SHP77 (cell line): ENCODE measurements around the gene FAHD2A.
"Not testable (repeated sequence)": the region's sequence is repeated elsewhere in the genome, so short reads cannot be mapped to it uniquely, and the experiment has no call there.

ENCODE experiments used
- DNase-seq, 2 experiments: peaks; one replicate each; lab custom pipeline; 2025; lab: John Stamatoyannopoulos, UW

FAHD2A gene, protein sequence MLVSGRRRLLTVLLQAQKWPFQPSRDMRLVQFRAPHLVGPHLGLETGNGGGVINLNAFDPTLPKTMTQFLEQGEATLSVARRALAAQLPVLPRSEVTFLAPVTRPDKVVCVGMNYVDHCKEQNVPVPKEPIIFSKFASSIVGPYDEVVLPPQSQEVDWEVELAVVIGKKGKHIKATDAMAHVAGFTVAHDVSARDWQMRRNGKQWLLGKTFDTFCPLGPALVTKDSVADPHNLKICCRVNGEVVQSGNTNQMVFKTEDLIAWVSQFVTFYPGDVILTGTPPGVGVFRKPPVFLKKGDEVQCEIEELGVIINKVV

DNA sequence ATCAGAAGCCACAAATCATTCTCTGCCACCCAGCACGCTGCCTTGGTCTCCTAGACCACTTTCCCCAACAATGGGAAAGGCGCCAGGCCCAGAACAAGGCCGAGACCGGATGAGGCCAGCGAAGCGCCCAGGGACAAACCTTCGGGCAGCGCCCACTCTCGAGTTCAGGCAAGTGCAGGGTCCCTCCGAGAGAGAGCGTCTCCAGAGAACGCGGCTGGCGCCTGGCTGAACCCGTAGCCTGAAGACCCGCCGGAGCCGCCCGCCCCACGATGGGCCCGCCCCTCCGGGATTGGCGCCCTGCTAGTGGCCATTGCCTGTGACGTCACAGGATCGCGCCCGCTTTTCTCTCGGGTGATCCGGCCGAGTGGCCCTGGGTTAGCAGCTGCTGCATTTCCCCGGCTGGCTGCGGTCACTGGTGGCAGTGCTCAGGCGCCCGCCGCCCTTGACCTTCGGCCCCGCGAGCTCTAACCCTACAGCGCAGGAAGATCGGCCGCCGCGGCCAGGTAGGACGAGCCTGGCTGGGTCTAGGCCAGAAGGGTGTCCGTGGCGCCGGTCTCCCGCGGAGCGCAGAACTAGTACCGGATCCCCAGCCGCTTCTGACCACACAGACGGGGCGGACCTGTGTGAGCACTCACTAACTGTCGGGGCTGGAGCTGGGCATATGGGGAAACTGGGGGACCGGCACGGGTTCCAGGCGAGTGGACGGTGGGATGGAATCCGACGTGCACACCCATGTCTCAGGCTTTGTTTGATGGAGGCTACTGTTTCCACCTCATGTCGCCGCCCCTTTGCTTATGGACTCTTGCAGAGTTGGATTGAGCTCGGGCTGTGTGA lies at the start of gene FAHD2A:
FAHD2A (plus strand) TSS at position 339 of the 834 bp plus-strand sequence. CDS start 2,851 bp downstream, outside the sequence.
- DNase-seq, result peak; percentile 74 to 90

DNA sequence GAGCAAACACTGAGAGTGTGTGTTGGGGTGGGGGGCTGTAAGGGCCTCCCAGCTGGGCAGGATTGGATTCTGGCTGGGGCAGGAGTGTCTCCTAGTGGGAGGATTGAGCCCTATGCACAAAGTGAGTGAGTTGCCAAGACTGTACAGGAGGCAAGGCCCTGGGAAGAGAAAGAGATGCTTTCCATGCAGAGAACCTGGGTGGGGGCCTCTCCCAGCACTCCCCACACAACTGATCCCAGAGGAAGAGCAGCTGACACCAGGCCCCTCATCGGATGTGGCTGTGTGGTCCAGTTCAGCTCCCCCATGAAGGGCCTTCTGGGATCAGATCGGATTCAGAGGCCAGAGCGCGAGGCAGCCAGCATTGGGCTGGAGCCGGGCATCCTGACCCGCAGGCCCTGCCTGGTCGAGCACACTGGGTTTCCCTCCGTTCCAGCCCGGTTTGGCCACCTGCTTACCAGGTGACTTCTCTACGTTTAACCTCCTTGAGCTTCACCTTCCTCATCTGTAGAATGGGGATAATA lies 49.4 kb upstream of the FAHD2A start:
- DNase-seq, result no peak

DNA sequence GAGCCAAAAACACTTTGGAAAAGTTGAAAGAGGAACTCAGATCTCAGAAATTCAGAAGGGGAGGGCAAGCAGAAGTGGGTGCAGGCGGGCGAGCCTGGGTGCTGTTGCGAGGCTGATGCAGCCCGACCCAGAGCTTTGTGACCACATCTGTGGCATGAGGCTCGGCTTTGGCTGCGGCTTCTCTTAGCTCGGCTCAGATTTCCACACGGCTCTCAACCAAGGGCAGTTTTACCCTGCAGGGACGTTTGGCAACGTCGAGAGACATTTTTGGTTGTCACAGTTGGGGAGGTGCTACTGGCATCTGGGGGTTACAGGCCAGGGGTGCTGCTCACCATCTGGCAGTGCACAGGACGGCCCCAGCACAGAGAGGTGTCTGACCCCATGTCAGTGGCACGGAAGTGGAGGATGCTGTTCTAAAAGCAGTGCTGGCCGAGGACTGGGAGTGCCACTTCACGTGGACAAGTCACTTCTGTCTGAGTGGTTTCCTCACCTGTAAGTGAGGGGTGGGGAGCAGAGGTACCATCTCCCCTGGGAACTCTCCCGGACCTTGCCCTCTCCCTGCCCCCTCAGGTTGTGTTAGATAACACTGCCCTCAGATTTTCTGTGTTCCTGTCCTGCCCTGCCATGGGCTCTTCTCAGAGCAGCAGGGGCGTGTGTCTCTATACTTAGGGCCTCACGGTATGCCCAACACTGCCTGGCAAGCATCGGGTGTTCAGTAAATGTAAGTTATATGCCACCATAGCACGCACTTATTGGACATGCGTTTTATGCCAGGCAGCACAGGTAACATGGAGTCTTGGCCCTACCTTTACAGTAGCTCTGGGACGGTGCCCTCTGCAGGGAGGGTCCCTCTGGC lies 48.7 kb upstream of the FAHD2A start:
- DNase-seq, result no peak

DNA sequence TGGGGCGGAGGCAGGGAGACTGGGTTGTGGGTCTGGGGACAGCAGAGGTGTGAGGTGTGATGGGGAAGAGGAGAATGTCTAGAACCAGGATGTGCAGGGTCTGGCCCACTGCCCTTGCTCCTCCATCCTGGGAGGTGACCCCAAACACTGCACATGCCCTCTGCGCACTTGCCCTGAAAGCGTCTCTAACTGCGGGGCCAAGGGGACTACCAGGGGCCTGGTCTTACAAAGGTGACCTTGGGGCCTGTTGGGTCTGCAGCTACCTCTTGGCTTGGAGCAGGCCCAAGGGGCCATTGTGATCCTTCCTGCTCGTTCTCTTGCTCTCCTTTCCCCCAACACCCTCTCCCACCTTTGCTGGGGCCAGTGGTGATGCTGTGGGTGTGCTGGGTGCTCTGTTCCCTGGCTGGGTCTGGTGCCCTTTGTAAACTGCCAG lies 48.0 kb upstream of the FAHD2A start:
- no peak for DNase-seq

DNA sequence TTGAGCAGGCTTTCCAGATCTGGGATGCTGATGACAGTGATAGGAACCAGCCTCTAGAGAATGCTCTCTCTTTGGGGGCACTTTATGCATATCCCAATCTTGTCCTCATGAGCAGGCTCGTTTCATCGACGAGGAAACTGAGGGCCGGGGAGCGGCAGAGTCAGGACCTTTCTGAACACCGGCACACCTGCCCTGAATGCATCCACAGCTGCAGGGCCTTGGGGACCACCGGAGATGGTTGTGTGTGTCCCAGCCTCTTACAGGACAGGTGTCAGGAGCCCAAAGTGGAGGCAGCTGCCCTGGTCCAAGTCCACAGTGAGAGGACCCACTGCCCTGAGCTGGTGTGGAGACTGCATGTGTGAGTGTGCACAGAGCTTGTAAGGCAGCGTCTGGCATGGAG lies 47.6 kb upstream of the FAHD2A start:
- DNase-seq, result no peak

DNA sequence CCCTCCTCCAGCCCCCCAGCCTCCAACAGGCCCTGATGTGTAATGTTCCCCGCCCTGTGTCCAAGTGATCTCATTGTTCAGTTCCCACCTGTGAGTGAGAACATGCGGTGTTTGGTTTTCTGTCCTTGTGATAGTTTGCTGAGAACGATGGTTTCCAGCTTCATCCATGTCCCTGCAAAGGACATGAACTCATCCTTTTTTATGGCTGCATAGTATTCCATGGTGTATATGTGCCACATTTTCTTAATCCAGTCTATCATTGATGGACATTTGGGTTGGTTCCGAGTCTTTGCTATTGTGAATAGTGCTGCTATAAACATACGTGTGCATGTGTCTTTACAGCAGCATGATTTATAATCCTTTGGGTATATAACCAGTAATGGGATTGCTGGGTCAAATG lies 47.0 kb upstream of the FAHD2A start:
- not testable (repeated sequence) for DNase-seq

DNA sequence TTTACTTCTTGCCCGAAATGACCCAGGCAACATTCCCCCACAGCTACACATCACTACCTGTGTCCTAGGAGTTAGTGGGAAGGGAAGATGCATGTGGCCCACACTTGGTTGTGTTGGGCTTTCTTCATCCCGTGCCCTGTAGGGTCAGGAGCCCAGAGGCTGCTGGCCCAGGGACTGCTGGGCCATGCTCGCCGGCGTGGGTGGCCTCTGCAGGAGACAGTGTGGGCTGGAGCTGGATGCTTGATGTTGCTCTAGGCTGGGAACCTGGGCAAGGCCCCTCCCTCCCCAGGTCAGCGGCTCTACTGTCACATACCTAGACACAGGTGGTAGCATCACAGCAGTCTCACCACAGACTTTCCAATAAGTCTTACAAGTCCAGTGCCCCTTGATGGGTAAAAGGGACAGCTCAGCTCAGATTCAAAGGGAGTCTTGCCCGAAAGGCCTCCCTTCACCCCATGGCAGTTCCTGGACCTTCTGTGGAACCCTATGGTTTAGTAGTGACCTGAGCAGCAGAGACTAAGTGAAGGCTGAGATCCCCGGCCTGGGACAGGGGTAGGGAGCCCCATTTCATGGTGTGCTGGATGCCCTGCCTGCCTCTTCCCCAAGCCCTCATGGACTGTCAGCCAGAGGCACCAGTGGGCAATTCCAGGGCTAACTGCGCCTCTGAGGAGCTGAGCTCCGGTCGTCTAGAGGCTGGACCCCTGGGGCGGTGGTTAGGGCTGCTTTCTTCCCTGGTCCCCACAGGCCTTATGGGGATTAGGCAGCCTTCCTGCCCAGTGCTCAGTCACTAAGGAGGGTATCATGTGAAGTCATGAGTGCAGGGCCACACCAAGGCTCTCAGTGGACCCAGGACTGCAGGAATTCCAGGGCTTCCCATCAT lies 45.4 kb upstream of the FAHD2A start:
- DNase-seq, result no peak

DNA sequence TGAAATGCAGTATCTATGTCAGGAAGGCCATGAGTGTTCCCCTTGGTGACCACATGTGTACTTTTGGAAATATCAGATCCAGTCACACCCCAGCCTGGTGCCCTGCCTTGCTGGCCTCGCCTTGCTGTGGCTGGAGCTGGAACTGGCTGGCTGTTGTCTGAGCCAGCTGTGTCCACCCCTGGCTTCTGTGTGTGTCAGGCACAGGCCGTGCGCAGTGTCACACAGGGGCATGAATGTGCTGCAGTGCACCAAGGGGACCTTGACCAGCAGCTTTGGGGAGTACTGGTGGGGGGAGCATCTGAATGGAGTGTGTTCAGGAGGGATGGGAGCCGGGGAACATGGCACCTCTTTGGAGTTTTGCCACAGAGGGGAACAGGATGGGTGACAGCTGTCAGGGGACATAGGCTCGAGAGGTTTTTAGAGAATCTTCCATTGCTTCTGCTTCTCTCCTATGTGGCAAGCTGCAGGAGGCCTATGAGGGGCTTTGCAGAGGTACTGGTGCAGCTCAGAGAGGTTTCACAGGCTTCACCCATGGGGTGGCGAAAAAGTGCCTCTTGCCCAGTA lies 44.7 kb upstream of the FAHD2A start:
- no peak for DNase-seq

DNA sequence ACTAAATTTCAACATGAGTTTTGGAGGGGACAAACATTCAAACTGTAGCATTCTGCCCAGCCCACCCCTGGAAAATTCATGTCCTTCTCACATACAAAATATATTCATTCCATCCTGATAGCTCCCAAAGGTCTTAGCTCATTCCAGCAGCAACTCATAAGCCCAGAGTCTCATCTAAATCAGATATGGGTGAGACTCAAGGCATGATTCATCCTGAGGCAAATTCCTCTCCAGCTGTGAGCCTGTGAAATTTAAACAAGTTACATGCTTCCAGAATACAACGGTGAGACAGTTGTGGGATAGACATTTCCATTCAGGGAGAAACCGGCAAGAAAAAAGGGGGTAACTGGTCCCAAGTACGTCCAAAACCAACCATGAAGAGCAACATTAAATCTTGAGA lies 43.5 kb upstream of the FAHD2A start:
- no peak for DNase-seq

DNA sequence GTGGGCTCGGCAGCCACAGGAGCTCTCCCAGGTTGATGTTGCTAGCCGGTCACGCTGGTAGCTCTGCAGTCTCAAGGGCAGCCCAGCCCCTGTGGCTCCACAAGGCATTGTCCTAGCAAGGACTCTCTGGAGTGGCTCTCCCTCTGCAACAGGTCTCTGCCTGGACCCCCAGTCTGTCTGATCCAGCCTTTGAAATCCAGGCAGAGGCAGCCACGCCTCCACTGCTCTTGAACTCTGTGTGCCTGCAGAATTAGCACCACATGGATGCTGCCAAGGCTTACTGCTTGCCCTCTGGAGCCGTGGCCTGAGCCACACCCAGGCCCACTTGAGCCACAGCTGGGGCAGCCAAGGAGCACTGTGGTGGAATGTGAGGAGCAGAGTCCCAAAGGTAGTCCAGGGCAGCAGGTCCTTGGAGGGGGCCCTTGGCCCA lies 43.0 kb upstream of the FAHD2A start:
- DNase-seq, result no peak

DNA sequence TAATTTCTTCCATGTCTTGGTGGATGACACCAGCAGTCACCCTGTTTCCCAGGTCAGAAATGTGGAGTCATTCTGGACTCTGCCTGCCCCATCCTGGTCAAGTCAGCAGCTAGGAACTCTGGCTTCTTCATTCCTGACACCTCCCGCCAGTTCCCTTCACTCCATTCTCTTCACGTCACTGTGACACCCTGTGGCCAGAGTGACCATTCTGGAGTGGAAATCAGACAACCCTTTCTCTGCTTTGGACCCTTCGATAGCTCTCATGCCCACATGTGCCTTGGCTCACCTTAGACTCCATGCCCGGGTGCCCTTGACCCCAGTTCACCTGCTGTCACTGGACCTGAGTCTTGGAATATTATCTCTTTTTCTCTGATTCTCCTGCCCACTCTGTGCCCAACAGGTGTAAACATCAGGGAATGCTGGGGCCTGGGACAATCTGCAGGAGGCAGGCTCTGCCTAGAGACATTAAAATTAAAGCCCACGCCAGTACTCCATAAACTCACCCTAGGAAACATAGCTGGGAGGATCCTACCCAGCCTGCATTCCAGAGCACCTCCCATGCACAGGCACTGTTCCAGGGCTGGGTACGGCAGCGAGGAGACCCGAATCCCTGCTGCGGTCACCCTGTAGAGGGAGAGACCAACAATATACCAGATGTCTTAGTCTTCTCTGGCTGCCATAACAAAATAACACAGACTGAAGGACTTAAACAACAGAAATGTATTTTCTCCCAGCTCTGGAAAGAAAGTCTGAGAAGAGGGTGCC lies 41.1 kb upstream of the FAHD2A start:
- DNase-seq, result no peak

DNA sequence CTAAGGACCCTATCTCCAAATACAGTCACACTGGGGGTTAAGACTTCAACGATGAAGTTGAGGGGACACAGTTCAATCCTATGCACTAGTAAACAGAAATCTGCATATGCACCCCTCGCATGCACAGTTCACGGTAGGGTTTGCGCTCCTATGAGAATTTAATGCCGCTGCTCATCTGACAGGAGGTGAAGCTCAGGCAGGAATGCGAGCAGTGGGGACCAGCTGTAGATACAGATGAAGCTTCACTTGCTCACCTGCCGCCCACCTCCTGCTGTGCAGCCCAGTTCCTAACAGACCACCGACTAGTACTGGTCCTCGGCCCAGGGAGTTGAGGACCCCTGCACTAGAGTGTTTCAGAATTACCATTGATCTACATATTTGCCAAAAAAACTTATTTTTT lies 40.0 kb upstream of the FAHD2A start:
- DNase-seq, result no peak

DNA sequence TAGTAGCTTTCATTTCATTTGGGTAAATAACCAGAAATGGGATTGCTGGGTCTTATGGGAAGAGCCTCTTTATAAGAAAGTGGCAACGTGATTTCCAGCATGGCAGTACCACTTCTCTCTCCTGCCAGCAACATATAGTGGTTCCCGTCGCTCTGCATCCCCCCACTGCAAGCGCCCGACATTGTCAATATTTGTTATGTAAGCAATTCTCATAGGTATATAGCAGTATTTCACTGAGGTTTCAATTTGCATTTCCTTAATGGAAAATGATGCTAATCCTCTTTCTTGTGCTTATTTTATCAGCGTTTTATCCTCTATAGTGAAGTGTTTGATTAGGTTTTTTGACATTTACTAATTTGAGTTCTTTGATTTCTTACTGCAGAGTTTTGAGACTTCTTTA lies 36.0 kb upstream of the FAHD2A start:
- DNase-seq, result no peak

DNA sequence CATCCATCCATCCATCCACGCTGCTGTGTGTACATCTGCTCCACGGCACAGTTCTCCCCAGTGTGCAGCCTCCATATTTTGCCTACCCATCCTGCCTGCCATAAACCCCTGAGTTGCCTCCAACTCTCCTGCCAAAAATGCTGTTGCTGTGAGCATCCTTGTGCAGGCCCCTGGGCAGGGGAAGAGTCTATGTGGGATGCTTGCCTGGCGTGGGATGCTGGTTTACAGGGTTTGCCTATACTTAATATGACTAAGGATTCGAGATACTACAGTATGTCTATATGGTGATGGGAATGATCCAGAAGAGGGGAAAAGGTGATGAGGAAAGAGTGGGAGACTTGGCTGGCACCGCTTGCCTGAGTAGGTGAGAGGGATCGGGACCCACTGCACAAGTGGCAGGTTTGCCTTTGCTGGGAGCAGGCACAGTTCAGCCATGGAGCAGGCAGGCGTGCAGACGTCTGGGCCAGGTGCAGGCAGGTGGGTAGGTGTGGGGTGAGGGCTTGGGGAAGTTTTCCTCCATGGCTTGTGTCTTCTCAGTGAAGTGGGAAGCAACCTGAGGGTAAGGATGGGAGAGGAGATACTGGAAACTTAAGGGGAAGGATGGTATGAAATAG lies 30.2 kb upstream of the FAHD2A start:
- DNase-seq, result no peak

DNA sequence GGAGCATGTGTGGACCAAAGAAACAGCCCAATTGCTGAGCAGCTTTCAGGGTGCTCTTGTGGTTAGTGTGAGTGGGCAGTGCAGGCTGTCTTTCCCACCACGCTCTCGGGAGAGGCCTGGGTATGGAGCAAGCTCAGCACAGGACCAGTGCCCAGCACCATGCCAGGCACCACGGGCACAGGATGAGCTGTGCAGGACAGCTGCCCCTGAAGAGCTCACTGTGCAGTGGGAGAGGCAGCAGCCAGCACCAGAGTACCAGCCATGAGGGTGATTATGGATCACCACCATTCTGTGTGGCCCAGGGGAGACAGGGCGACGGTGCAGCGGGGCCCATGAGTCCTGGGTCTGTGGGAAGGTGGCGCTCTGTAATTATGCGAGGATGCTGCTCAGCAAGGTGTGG lies 29.7 kb upstream of the FAHD2A start:
- no peak for DNase-seq

DNA sequence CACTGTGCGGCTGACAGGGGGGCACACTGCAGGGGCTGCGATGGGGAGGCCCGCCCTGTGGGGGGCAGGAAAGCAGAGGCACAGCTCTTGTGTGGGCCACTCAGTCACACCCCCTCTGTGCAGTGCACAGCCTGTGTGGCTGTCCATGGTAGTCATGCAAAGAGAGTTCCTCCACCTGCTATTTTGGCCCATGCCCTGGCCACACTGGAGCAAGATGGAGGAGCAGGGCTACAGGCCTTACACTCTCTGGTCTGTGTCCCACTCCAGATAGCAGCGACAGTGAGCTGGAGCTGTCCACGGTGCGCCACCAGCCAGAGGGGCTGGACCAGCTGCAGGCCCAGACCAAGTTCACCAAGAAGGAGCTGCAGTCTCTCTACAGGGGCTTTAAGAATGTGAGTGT lies 28.5 kb upstream of the FAHD2A start:
- DNase-seq, result no peak

DNA sequence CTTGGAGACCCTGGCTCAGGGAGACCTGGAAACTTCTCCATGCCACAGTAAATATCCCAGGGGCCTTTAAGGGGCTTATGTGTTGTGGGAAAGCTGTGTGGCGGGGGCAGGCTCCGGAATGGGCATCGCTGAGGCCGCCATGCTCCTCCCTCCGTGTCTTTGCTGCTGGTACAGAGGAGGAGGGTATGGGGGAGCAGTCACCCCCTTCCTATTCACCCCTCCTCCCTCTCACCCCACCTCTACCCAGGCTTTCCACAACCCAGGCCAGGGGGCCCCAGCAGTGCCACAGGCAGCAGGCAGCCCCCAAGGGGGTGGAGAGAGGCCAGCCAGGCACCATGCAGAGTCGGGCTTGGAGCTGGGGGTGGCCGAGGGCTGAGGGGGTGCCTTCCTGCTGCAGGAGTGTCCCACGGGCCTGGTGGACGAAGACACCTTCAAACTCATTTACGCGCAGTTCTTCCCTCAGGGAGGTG lies 28.0 kb upstream of the FAHD2A start:
- no peak for DNase-seq

DNA sequence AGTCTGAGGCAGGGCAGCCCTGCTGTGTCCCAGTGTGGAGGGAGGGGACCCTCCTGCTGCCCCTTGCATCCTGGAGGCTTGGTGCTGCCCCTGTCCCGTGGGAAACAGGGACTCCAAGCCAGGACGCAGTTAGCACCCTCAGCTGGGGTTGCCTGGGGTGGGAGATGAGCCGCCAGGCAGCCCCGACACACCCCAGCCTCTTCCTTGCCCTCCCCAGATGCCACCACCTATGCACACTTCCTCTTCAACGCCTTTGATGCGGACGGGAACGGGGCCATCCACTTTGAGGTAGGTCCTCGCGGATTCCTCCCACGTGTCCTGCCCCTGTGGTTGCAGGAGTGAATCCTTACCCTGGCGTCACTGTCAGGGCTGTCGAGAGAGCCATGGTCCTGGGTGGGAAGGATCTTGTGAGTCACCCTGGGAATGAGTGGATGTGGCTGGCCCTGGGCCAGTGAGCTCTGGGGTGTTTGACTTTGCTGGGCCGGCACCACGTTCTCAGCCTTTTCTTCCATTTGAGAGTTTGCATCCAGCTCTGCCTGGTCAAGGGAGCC lies 27.5 kb upstream of the FAHD2A start:
- DNase-seq, result no peak

DNA sequence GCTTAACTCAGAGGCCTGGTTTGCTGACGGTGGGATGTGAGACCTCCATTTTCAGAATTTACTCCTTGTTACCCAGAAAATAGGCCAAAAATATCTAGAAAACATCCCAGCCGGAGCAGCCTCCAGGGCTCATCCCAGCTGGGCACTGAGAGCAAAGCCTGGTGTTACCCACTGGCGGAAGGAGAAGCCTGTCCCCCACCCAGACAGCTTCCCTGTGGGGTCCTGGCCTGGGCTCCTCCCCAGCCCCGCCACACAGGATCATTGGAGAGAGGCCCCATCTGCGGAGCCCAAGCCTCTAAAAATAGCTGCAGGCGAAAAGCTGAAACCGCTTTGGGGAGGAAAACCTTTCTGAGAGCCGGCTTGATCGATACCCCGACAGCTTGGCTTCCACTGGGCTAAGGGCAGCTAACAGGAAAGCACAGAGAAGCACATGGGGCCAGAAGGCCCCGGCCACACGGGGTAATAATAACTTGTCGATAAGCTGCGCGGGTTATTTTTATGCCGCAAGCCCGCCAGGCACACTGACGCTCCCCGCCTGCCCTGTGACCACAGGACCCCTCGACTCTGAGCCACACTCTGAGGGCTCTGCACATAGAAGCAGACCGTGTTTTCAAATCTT lies 26.9 kb upstream of the FAHD2A start:
- no peak for DNase-seq
